HG02852 (cell line): ENCODE results near the gene SRP54.
A peak's percentile ranks its signal among the peaks of the same experiment; 100 is the strongest.
"Not testable (repeated sequence)": the region's sequence is repeated elsewhere in the genome, so short reads cannot be mapped to it uniquely, and the experiment has no call there.

Experiments
- ATAC-seq: cut with Tn5 transposase; IDR thresholded peaks from one replicate; pipeline ENCODE4 v1.9.1; 2021; ENCODE audit warnings: mild to moderate bottlenecking, moderate library complexity; ENCODE audit not compliant: unreplicated experiment

SRP54 gene

DNA sequence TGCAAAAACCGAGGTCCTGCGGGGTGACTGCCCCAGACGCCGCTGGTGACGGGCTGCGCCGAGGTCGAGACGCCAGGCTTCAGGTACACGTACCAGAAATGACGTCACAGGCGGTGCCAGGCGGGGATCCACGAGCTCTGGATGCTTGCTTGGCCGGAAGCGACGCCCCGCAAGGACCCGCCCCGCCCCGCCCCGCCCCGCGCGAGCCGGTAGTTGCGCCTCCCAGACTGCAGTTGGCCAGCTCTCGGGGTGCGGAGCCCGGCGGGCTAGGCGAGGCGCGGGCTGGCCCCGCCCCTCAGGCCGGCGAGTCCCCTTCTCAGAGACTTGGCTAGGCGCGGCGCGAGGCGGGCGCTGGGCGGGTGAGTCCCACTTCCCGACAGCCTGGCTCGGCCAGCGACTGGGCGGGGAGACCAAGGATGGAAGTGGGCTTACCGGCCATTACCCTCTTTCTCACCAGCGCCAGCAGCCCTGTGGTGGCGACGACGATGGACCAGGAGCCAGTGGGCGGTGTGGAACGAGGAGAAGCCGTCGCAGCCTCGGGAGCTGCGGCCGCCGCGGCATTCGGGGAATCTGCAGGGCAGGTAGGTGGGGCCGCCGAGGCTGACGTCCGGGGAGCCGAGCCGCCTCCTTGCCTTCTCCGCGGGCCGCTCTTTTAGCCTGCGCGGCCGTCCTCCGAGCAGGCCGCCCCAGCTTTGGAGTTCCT is 63.4 kb downstream of the SRP54 start, which contains the start of gene FAM177A1:
FAM177A1 (plus strand) TSS at position 225 of the 703 bp plus-strand sequence; CDS start at position 417, 192 bp downstream.
- ATAC-seq: peak; percentile 92

DNA sequence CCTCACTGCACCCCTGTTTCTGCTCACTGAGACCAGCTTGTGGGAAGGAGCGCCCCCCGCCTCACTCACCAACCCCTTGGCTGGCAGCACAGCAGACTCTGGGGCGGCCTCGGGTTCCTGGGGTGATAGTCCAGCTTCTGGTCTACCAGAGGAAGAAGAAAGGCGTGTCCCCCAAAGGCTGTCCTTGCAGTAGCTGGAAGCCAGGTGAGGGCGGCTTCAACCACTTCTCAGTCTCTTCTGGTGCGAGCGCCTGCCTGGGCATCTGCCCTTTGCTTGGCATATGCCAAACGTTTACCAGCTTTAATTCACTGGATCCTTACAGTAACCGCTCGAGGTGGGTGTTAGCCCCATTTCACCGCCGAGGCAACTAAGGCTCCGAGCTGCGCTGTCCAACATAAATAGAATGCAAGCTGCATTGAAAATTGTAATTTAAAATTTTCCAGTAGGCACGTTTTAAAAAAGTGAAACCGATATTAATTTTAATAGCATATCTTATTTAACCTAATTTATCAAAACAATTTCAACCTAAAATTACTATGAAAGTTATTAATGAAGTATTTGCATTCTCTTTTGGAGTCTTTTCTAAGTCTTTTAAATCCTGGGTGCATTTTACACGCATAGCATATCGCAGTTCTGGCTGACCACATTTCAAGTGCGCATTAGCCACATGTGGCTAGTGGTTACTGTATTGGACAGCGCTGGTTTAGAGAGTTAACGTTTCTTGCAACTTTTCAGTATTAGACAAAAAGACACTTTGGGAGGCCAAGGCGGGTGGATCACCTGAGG is 64.2 kb downstream of the SRP54 start:
- ATAC-seq: peak; percentile 33

DNA sequence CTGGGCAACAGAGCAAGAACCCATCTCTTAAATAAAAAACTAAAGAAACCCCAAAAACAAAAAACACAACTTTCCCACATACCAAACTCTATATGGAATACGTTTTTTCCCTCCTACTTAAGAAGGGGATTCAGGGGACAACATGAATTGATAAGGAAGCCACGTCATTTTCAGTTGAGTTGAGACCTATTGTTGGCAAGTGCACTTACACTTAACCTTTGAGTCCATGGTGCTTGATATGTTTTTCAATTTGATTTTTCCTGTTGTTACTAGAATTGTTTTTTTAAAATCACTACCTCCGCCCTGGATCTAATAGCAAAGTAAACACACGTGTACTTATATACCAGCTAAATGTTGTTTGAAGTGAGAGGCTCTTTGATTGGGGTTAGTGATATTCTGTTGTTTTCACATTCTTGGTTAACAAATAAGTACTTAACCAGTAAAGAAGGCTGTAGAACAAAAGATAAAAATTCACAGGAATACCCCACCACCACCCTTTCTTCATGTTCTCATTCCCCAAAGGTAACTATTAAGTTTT is 65.3 kb downstream of the SRP54 start:
- no peak for ATAC-seq

DNA sequence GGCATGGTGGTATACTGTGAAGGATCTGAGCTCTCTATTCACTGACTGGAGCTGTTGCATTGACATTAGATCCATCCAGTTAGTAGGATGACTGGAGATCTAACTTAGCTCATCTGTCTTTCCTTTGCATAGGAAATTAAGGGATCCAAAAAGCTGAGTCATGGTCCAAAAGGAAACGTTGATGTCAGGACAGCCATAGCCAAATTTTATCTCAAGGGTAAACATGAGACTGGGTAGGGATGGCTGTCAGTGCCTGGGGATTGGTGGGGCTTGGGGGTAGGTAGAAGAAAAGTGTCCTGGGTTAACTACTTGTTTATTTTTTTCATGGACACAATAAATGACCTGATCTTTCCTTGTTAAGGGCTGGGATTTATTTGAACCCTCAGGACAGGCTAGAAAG is 67.9 kb downstream of the SRP54 start:
- no peak for ATAC-seq

DNA sequence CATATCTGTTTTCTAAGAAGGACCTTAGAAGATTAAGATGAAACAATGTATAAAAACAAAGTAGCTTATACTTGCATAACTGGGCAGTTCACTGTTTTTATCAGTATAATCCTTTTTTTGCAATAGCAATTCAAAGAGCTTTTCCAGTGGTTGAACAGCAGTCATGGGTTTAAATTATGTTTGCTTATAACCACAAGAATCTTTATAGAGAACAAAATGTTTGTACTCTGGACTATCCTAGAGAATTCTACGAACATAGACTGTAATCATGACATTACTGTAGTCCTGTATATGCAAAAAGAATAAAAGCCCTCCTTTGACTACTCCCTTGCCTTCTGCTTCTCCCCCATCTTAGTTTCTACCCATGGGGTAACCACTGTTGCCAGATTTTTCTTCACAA is 69.0 kb downstream of the SRP54 start:
- ATAC-seq: no peak

DNA sequence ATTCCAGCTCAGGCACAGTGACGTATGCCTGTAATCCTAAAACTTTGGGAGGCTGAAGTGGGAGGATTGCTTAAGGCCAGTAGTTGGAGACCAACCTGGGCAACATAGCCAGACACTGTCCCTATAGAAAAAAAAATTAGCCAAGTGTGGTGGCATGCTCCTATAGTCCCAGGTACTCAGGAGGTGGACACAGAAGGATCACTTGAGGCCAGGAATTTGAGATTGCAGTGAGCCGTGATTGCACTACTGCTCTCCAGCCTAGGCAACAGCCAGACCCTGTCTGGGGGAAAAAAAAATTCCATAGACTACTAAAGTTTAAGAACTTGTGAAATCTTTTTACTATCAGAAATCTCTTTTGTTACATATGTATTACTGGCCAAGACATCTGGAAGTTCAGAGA is 69.8 kb downstream of the SRP54 start:
- ATAC-seq: no peak

DNA sequence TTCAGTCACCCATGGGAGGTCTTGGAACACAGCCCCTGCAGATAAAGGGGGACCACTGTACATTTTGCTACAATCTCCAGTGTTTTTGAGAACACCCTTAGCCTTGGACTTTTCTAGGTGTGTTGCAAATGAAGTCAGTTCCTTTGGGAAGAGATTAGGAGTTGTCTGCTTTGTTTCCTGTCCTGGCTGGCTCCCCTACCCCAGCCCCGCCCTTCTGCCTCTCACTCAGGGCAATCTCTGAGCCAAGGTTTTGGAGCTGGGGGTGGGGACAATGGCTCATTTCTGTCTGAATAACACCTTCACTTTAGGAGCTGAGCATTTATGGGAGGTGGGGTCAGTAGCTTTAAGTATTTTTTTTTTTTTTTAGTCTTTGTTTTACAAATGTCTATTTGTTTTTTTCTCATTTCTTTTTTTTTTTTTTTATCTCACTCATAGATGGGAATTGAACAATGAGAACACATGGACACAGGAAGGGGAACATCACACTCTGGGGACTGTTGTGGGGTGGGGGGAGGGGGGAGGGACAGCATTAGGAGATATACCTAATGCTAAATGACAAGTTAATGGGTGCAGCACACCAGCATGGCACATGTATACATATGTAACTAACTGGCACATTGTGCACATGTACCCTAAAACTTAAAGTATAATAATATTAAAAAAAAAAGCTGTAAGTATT is 78.5 kb downstream of the SRP54 start:
- ATAC-seq: not testable (repeated sequence)

DNA sequence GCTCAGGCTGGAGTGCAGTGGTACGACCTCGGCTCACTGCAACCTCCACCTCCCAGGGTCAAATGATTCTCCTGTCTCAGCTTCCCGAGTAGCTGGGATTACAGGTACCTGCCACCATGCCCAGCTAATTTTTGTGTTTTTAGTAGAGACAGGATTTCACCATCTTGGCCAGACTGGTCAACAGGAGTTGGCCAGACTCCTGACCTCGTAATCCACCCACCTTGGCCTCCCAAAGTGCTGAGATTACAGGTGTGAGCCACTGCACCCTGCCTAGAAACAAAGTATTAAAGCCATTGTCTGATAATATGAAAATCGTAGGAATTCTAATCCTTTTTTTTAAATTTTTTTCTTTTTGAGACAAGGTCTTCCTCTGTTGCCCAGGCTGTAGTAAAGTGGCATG is 82.9 kb downstream of the SRP54 start:
- ATAC-seq: not testable (repeated sequence)

DNA sequence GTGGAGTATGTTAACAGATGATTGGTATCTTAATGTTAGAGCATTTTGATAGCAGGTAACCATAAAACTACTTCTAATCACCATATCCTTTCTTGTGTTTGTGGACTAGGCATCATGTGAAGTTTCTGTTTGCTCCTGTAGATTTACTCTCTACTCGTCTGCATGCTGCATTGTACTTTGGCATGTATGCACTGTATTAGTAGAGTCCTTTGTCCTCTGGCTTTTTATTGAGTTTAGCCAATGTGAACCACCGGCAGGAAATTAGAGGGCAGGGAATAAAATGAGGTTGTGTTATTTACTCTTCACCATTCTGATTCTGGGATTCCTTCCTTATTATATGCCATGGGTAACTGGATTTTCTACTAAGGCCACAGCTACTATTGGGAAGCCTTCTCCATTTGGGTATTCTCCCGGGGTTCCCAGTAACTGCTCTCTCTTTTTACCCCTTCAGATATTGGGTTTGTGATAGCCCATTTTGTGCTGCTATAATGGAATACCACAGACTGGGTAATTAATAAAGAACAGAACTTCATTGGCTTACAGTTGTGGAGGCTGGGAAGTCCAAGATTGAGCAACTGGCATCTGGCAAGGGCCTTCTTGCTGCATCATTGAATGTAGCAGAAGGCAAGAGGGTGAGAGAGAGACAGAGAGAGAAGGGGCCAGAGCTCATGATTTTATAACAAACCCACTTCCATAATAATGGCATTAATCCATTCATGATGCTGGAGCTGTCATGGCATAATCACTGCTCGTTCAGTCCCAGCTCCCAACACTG is 85.6 kb downstream of the SRP54 start:
- no peak for ATAC-seq

DNA sequence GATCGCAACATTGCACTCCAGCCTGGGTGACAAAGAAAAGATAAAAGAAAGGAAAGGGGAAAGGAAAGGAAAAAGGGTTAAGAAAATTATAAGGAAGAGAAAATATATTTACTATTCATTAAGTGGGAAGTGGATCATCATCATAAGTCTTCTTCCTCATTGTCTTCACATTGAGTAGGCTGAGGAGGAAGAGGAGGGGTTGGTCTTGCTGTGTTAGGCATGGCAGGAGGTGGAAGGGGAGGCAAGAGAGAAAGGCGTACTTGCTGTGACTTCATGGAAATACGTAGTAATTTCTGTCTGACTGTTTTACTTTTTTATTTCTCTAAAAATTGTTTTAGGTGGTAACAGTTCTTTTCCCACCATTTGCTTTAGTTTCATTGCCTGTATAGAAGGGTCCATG is 89.4 kb downstream of the SRP54 start:
- ATAC-seq: no peak

DNA sequence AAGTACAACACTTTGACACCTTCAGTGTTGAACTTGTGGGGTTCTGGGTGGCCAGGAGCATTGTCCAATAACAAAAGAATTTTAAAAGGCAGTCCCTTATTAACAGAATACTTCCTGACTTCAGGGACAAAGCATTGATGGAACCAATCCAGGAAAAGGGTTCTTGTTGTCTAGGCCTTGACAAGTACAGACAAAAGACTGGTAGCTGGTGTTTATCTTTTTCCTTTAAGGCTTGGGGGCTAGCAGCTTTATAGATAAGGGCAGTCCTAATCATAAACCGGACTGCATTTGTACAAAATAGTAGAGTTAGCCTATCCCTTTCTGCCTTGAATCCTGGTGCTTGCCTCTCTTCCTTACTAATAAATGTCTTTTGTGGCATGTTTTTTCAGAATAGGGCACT is 90.7 kb downstream of the SRP54 start:
- no peak for ATAC-seq

DNA sequence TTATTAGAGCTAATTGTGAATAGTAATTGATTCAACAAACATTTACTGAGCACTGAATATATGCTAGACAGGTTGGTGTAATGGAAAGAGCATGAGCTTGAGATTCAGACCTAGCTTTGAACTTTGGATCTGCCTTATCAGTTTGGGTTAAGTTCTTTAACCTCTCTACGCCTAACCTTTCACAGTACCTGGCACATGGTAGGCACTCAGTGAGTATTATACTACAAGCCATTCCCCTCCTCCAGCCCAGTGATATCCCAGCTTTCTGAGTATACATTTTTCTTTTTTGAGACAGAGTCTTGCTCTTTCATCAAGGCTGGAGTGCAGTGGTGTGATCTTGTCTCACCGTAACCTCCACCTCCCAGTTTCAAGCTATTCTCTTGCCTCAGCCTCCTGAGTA is 95.3 kb downstream of the SRP54 start:
- ATAC-seq: no peak
